PC-9 (cell line): ENCODE measurements around the gene COLQ. TPM values are rescaled to one million over a fixed set of nuclear protein-coding genes. Genes with fewer than 3 reads are reported as not detected.

Experiments used
- BruUV-seq: library from RNA; stranded (reverse); fragments of 400-500 nt; replicated peaks from 2 replicates; lab custom pipeline; 2021; lab: Mats Ljungman, UMichigan
- CTCF ChIA-PET: fragments of 300-600 bp; sonication (Branson Sonifier 250); formaldehyde crosslinking; loops from one replicate; lab custom pipeline; 2022; ENCODE audit warnings: antibody characterized with exemption; lab: Charles Lee
- POLR2A ChIA-PET: fragments of 300-600 bp; sonication (Branson Sonifier 250); formaldehyde crosslinking; loops from one replicate; lab custom pipeline; 2022; ENCODE audit warnings: antibody characterized with exemption; ENCODE audit not compliant: unreplicated experiment; lab: Charles Lee
- DNase-seq, 2 experiments: peaks; one replicate each; pipeline versions ENCODE4 v3.0.0 to v3.0.0-alpha.2; 2015 to 2022; ENCODE audit warnings: mixed read lengths in 1 of 2
- H2AFZ ChIP-seq: fragments of 200-600 bp; sonication (generic); 2 replicates; pipeline ENCODE4 v1.8.1; 2017; ENCODE audit warnings: antibody characterized with exemption
- H3F3A ChIP-seq: fragments of 200-600 bp; sonication (generic); 2 replicates; pipeline ENCODE4 v1.8.1; 2017; ENCODE audit warnings: antibody characterized with exemption, mild to moderate bottlenecking, low read depth; ENCODE audit not compliant: insufficient read depth
- H3K27ac ChIP-seq: fragments of 200-600 bp; sonication (generic); 2 replicates; pipeline ENCODE4 v1.6.1; 2016; ENCODE audit warnings: mixed run types
- H3K27me3 ChIP-seq: fragments of 200-600 bp; sonication (generic); 2 replicates; pipeline ENCODE4 v1.6.1; 2016; ENCODE audit warnings: low read depth, mixed run types; ENCODE audit not compliant: insufficient read depth
- H3K36me3 ChIP-seq: fragments of 200-600 bp; sonication (generic); 2 replicates; pipeline ENCODE4 v1.6.1; 2016; ENCODE audit warnings: low read depth, mixed run types
- H3K4me1 ChIP-seq: fragments of 200-600 bp; sonication (generic); replicated peaks from 2 replicates; pipeline ENCODE4 v1.6.1; 2016; ENCODE audit warnings: mixed run types; ENCODE audit not compliant: insufficient read depth
- H3K4me2 ChIP-seq: fragments of 200-600 bp; sonication (generic); 2 replicates; pipeline ENCODE4 v1.6.1; 2017; ENCODE audit warnings: mixed run types
- H3K4me3 ChIP-seq: fragments of 200-600 bp; sonication (generic); 2 replicates; pipeline ENCODE4 v1.6.1; 2016; ENCODE audit warnings: mixed run types
- H3K79me2 ChIP-seq: fragments of 200-600 bp; sonication (generic); 2 replicates; pipeline ENCODE4 v1.6.1; 2017; ENCODE audit warnings: low read depth, mixed run types
- H3K9me2 ChIP-seq: fragments of 200-600 bp; sonication (generic); 2 replicates; pipeline ENCODE4 v1.8.1; 2017; ENCODE audit warnings: mild to moderate bottlenecking; ENCODE audit not compliant: insufficient read depth
- H3K9me3 ChIP-seq: fragments of 200-600 bp; sonication (generic); 2 replicates; pipeline ENCODE4 v1.8.1; 2016; ENCODE audit warnings: low read depth; ENCODE audit not compliant: insufficient read depth
- H4K20me1 ChIP-seq: fragments of 200-600 bp; sonication (generic); 2 replicates; pipeline ENCODE4 v1.8.1; 2017; ENCODE audit not compliant: insufficient read depth
- CTCF ChIP-seq: fragments of 200-600 bp; sonication (generic); conservative IDR thresholded peaks from 2 replicates; pipeline ENCODE4 v1.6.1; 2017; ENCODE audit warnings: mixed run types, antibody characterized with exemption, mild to moderate bottlenecking, moderate library complexity
- EZH2 ChIP-seq: fragments of 200-600 bp; sonication (generic); IDR thresholded peaks from 2 replicates; pipeline ENCODE4 v1.8.0; 2017; ENCODE audit warnings: antibody characterized with exemption, low read depth
- intact Hi-C: fragments of 100-400 bp; cut with micrococcal nuclease; formaldehyde crosslinking; loops from one replicate; pipeline ENCODE4 v1.10.0; 2022; ENCODE audit not compliant: unreplicated experiment
- microRNA-seq: library from miRNA; unstranded; fragments of <30 nt; microRNA quantifications from one replicate; pipeline ENCODE4 v1.2.0, GENCODE V29; 2021; ENCODE audit warnings: borderline number of aligned reads, borderline replicate concordance
- total RNA-seq: library from RNA; stranded (reverse); gene quantifications from 2 replicates; pipeline ENCODE4 v1.2.3, GENCODE V29; 2021

COLQ gene
- total RNA-seq, 1 experiment from 2014 or later = 0.79 TPM

- Histone ChIP-seq H3K79me2 (no peaks in the 10 kb centered on the region), H3K27me3 (no peaks in the 10 kb centered on the region), H2AFZ (no peak overlapping the region), H3K9me3 (no peaks in the 10 kb centered on the region), H3K4me2 (no peak overlapping the region), H3K27ac (no peak overlapping the region), H3F3A (no peaks in the 10 kb centered on the region), H3K4me1 (peaks cover 8% of the 10 kb centered on the region; the same call in 1 of the 2 replicates), H3K4me3 (no peak overlapping the region), H3K36me3 (no peaks in the 10 kb centered on the region), H3K9me2 (no peaks in the 10 kb centered on the region), H4K20me1 (no peaks in the 10 kb centered on the region)
- intact Hi-C loops = loop anchor here (10.0 kb wide), 2 partner anchors 287 to 477 kb away; no protein-coding TSS in a partner anchor
- DNase-seq = no peak
- POLR2A ChIA-PET = no interaction called here
- TF ChIP-seq CTCF = no peak
- no peak for TF ChIP-seq EZH2
- no TSS peak for BruUV-seq
- CTCF ChIA-PET = no interaction called here
Measured at GRCh38 chr3:15401936-15402335, 119.6 kb downstream of the COLQ start.

Small RNAs within 50 kb of the gene (microRNA-seq; reads per million reads assigned to microRNA genes)
- gene MIR4270 = not detected

Other genes starting within 250 kb of the COLQ start
- gene SH3BP5, start 189.1 kb downstream of the COLQ start, total RNA-seq = 31.6 and 39.3 TPM in 2 replicates
- gene METTL6, start 94.2 kb downstream of the COLQ start, total RNA-seq = 14.2 and 17.2 TPM in 2 replicates
- gene EAF1, start 94.1 kb downstream of the COLQ start, total RNA-seq = 15.8 and 16.4 TPM in 2 replicates
- gene HACL1, start 79.9 kb upstream of the COLQ start, total RNA-seq = 28.7 and 31.7 TPM in 2 replicates
- gene BTD, start 80.0 kb upstream of the COLQ start, total RNA-seq = 15.6 and 18.1 TPM in 2 replicates